T-helper 1 cell treated with Interleukin-12 subunit alpha and Interleukin-12 subunit beta and Interleukin-4 antibody, amounts not matched to agents 30 μg/mL and 1 μg/mL, for 36 hours (primary cell): ENCODE data around the gene FAM13B.
"Not testable (repeated sequence)": the region's sequence is repeated elsewhere in the genome, so short reads cannot be mapped to it uniquely, and the experiment has no call there.

Experiments
- H3K27ac Mint-ChIP-seq: one replicate; pipeline ENCODE4 v1.8.0; 2021; ENCODE audit warnings: mild to moderate bottlenecking, mixed read lengths
- H3K27me3 Mint-ChIP-seq: one replicate; pipeline ENCODE4 v1.8.0; 2021; ENCODE audit warnings: low read depth, mixed read lengths
- H3K36me3 Mint-ChIP-seq: one replicate; pipeline ENCODE4 v1.8.0; 2021; ENCODE audit warnings: low read depth, mixed read lengths
- H3K4me1 Mint-ChIP-seq: one replicate; pipeline ENCODE4 v1.8.0; 2021; ENCODE audit warnings: low read depth, mixed read lengths
- H3K4me3 Mint-ChIP-seq: one replicate; pipeline ENCODE4 v1.8.0; 2021; ENCODE audit warnings: mild to moderate bottlenecking, moderate library complexity, mixed read lengths
- H3K9me3 Mint-ChIP-seq: one replicate; pipeline ENCODE4 v1.8.0; 2021; ENCODE audit warnings: mixed read lengths

The FAM13B gene

DNA sequence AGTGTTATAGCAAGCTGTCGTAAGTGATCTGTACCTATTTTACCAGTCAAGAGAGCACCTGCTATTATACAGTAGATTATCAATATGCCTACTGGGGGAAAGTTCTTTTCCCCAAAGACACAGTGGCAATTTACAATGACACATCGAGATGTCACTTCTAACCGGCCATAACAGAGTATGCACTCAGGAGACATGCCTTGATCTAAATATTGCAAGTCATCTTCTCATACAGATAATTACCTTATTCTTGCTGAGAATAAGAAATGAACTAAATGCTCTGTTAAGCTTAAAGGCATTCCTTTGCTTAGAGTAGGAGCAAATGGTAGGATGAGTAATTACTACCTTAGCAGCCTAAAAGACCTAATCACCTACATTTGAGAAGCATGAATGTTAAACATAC, 72.1 kb downstream of the FAM13B start:
- H3K36me3 Mint-ChIP-seq = peaks cover 34% of the 10 kb centered on the region
- no peaks in the 10 kb centered on the region for H3K27me3 Mint-ChIP-seq
- no peaks in the 10 kb centered on the region for H3K9me3 Mint-ChIP-seq
- H3K4me3 Mint-ChIP-seq = no peak overlapping the region
- H3K4me1 Mint-ChIP-seq = no peaks in the 10 kb centered on the region
- H3K27ac Mint-ChIP-seq = no peak overlapping the region

DNA sequence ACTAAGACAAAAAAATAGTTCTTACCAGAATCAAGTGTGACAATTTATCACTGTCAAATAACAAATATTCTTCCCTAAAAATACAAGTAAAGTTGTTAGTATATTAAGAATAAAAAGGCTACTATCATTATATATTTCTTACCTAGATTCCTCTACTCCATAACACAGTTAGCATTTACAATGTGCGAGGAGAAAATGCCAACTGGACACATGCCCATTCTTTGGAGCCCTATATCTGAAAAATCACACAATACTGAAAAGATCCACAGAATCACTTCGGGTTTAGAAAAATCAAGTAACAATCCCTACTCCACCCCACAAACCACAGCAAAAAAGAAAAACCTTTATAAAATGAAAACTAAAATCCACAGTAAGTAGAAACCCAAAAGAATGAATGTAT, 72.7 kb downstream of the FAM13B start:
- no peaks in the 10 kb centered on the region for H3K4me1 Mint-ChIP-seq
- no peaks in the 10 kb centered on the region for H3K27me3 Mint-ChIP-seq
- H3K36me3 Mint-ChIP-seq = peaks cover 32% of the 10 kb centered on the region
- H3K4me3 Mint-ChIP-seq = no peak overlapping the region
- H3K27ac Mint-ChIP-seq = no peak overlapping the region
- no peaks in the 10 kb centered on the region for H3K9me3 Mint-ChIP-seq

- Mint-ChIP-seq H3K4me3 (no peak overlapping the region), H3K27ac (no peak overlapping the region), H3K9me3 (no peaks in the 10 kb centered on the region), H3K4me1 (no peaks in the 10 kb centered on the region), H3K27me3 (no peaks in the 10 kb centered on the region), H3K36me3 (peaks cover 30% of the 10 kb centered on the region)
Measured at GRCh38 chr5:137959488-137959887, 73.4 kb downstream of the FAM13B start.

DNA sequence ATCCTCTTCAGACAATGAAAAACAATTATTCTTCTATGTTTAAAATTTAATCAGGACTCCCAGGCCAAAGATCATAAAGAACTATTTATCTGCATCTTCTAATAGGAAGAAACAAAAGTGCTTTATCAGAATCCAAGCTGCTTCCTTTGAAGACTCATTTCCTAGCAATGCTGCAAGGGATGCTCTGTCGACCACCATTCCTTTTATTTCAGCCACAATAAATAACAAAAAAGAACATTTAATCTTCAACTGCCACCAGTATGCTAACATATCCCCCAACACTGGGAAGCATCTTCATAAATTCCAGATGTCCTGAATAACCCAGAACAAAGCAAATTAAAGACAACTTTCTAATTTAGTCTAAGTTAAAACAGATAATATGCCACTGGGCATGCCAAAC, 74.9 kb downstream of the FAM13B start:
- Mint-ChIP-seq H3K27ac (no peak overlapping the region), H3K4me1 (no peaks in the 10 kb centered on the region), H3K9me3 (no peaks in the 10 kb centered on the region), H3K36me3 (peaks cover 34% of the 10 kb centered on the region), H3K27me3 (no peaks in the 10 kb centered on the region), H3K4me3 (no peak overlapping the region)

DNA sequence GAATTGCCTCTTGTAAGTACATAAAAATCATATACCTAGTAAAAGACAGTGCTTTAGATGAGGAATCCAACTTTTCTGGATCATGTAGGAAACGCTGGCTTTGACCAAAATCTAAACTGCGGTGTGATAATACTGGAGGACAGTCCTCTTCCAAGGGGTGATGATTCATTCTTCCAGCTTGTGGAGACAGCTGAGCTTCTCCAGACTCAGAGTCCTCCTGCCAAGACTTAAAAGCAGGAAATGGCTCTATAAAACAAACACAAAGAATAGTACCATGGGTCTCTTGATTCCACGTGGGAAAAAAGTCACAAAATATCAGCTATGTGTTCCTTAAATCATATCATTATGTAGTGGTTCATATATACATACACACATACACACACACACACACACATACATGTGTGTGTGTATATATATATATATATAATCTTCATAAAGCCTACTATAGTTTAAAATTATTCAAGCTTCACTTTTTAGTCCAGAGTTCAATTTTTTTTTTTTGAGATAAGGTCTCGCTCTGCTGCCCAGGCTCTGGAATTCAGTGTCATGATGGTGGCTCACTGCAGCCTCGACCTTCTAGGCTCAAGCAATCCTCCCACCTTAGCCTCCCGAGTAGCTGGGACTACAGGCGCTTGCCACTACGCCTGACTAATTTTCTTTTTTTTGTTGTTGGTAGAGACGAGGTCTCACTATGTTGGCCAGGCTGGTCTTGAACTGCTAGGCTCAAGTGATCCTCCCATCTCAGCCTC, 78.6 kb downstream of the FAM13B start:
- peaks cover 2% of the 10 kb centered on the region for H3K4me1 Mint-ChIP-seq
- H3K4me3 Mint-ChIP-seq = no peak overlapping the region
- H3K27me3 Mint-ChIP-seq = no peaks in the 10 kb centered on the region
- H3K36me3 Mint-ChIP-seq = peaks cover 31% of the 10 kb centered on the region
- H3K27ac Mint-ChIP-seq = no peak overlapping the region
- H3K9me3 Mint-ChIP-seq = no peaks in the 10 kb centered on the region

- peaks cover 3% of the 10 kb centered on the region for H3K4me1 Mint-ChIP-seq
- no peak overlapping the region for H3K4me3 Mint-ChIP-seq
- no peak overlapping the region for H3K27ac Mint-ChIP-seq
- H3K36me3 Mint-ChIP-seq = peaks cover 51% of the 10 kb centered on the region
- no peaks in the 10 kb centered on the region for H3K27me3 Mint-ChIP-seq
- no peaks in the 10 kb centered on the region for H3K9me3 Mint-ChIP-seq
Measured at GRCh38 chr5:137945825-137946224, 87.1 kb downstream of the FAM13B start.

GRCh38 chr5:137944280-137944679, 88.6 kb downstream of the FAM13B start:
- not testable (repeated sequence) for H3K4me1 Mint-ChIP-seq, H3K9me3 Mint-ChIP-seq, H3K27ac Mint-ChIP-seq, H3K4me3 Mint-ChIP-seq, H3K27me3 Mint-ChIP-seq
- peaks cover 59% of the 10 kb centered on the region for H3K36me3 Mint-ChIP-seq

GRCh38 chr5:137939331-137939730, 93.5 kb downstream of the FAM13B start:
- no peaks in the 10 kb centered on the region for H3K27me3 Mint-ChIP-seq
- H3K4me3 Mint-ChIP-seq = no peak overlapping the region
- no peak overlapping the region for H3K27ac Mint-ChIP-seq
- H3K9me3 Mint-ChIP-seq = no peaks in the 10 kb centered on the region
- H3K36me3 Mint-ChIP-seq = peaks cover 43% of the 10 kb centered on the region
- peaks cover 5% of the 10 kb centered on the region for H3K4me1 Mint-ChIP-seq

GRCh38 chr5:137938751-137939143, 94.1 kb downstream of the FAM13B start:
- no peaks in the 10 kb centered on the region for H3K27me3 Mint-ChIP-seq
- no peak overlapping the region for H3K4me3 Mint-ChIP-seq
- peaks cover 5% of the 10 kb centered on the region for H3K4me1 Mint-ChIP-seq
- no peak overlapping the region for H3K27ac Mint-ChIP-seq
- H3K9me3 Mint-ChIP-seq = no peaks in the 10 kb centered on the region
- peaks cover 38% of the 10 kb centered on the region for H3K36me3 Mint-ChIP-seq

DNA sequence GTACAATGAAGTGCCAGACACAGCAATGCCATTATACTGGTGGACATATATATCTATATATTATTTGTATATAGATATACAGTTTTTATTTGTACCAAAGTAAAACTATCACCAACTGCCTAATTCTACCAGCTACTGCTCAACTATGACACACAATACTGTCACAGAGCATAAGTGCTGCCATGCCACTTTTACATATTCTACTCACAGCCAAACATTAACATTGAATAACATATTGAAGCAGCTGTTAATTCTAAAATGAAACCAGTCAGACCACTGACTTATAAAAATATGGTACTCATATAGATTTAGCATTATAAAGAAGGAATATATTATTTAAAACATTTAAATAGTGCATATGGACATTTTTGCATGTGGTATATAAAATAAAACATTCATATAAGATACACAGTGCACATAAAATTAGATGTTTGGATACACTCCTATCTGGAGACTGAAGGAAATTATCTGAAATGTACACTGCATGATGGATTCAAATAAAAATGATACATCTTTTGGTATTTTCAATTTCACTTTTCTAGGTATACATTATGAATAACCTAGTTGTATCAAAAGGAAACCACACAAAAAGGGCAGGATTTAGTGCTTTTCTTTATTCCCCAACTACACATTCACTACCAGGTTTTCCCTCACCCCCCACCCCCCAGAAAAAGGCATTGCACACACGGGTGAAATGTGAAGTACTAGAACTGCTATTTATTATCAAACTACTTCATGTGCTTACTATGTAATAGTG, 94.7 kb downstream of the FAM13B start:
- Mint-ChIP-seq H3K4me1 (peaks cover 5% of the 10 kb centered on the region), H3K36me3 (peaks cover 38% of the 10 kb centered on the region), H3K27ac (no peak overlapping the region), H3K4me3 (no peak overlapping the region), H3K9me3 (no peaks in the 10 kb centered on the region), H3K27me3 (no peaks in the 10 kb centered on the region)

DNA sequence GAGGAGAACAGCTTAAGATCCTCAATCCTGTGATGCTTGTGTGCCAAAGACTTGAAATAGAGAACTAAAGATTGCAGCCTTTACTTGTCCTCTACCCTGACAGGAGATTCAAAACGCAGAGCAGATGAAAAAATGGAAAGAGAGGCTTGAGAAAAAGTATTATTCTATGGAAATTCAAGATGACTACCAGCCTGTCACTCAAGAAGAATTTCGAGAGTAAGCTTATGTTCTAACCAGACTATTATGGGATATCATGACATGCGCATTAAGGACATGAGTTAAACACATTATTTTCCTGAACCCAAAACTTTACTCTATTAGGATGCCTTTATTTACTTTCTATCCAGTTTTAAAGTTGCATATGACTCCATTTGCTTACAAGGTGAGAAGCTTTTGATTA, 97.2 kb downstream of the FAM13B start:
- H3K36me3 Mint-ChIP-seq = peaks cover 24% of the 10 kb centered on the region
- no peak overlapping the region for H3K4me3 Mint-ChIP-seq
- H3K27me3 Mint-ChIP-seq = no peaks in the 10 kb centered on the region
- peaks cover 5% of the 10 kb centered on the region for H3K4me1 Mint-ChIP-seq
- no peak overlapping the region for H3K27ac Mint-ChIP-seq
- no peaks in the 10 kb centered on the region for H3K9me3 Mint-ChIP-seq

DNA sequence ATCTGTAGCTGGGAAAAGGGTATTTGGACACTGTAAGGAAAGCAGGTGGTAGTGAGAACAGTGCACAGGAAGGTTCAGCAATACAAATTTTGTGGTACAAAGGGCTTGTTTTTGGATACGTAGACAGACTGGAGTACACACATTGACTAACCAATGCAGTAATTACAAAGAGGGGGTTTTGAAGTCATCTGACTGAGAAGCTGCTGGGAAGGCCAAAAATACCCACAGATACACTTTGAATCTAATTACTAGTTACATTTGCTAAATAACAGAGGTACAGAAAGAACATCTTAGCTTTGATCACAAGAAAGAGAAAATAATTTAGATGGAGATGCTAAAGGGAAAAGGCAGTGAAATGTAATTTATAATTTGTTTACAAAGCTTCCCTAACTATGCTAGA, 97.7 kb downstream of the FAM13B start:
- peaks cover 5% of the 10 kb centered on the region for H3K4me1 Mint-ChIP-seq
- H3K36me3 Mint-ChIP-seq = peaks cover 20% of the 10 kb centered on the region
- no peak overlapping the region for H3K27ac Mint-ChIP-seq

DNA sequence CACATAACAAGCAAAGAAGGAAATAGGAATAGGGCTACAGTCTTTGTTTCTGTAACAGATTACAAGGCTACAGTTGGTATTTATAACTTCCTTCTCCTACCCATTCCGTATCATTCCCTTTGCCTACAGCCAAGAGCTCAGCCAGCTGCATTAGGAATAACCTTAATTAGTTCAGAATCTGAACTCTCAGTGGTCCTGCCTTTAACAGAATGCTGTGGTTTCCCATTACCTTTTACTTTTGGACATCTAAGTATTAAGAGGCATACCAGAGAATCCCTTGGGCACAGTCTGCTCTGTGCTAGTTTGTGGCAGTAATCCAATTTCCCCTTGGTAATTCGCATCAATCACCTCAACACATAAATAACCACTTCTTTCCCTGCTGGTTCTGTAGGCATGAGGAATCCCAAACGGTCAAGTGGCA, 99.4 kb downstream of the FAM13B start:
- H3K9me3 Mint-ChIP-seq = no peaks in the 10 kb centered on the region
- no peaks in the 10 kb centered on the region for H3K4me1 Mint-ChIP-seq
- H3K36me3 Mint-ChIP-seq = peaks cover 5% of the 10 kb centered on the region
- H3K4me3 Mint-ChIP-seq = no peak overlapping the region
- H3K27me3 Mint-ChIP-seq = no peaks in the 10 kb centered on the region
- H3K27ac Mint-ChIP-seq = no peak overlapping the region

More for the DNA sequence above, 97.7 kb downstream of the FAM13B start:
- H3K4me3 Mint-ChIP-seq = no peak overlapping the region
- H3K27me3 Mint-ChIP-seq = no peaks in the 10 kb centered on the region
- H3K9me3 Mint-ChIP-seq = no peaks in the 10 kb centered on the region

- Mint-ChIP-seq H3K9me3 (no peaks in the 10 kb centered on the region), H3K4me1 (no peaks in the 10 kb centered on the region), H3K27ac (no peak overlapping the region), H3K4me3 (no peak overlapping the region), H3K27me3 (no peaks in the 10 kb centered on the region), H3K36me3 (peaks cover 4% of the 10 kb centered on the region)
Measured at GRCh38 chr5:137932800-137933199, 100.1 kb downstream of the FAM13B start.

- Mint-ChIP-seq H3K27ac (no peak overlapping the region), H3K27me3 (no peaks in the 10 kb centered on the region), H3K36me3 (no peaks in the 10 kb centered on the region), H3K4me1 (no peaks in the 10 kb centered on the region), H3K9me3 (no peaks in the 10 kb centered on the region), H3K4me3 (no peak overlapping the region)
Measured at GRCh38 chr5:137923856-137924255, 109.0 kb downstream of the FAM13B start.
